ENCODE data around the gene ARMC5. TPM values are rescaled to one million over a fixed set of nuclear protein-coding genes. Genes with fewer than 3 reads are reported as not detected.

The ARMC5 gene
- total RNA-seq, 1 donor from 2014 or later: 11.5 TPM

GRCh38 chr16:31504159-31504558, 44.9 kb downstream of the ARMC5 start:
- H3K36me3 ChIP-seq (ENCODE audit: insufficient read depth, low read length): peaks cover 8% of the 10 kb centered on the region
- H3K9me3 ChIP-seq (ENCODE audit: insufficient read depth, low read depth, low read length): no peaks in the 10 kb centered on the region
- Mint-ChIP-seq H3K27ac (ENCODE audit: unreplicated experiment) (no peak overlapping the region), H3K36me3 (ENCODE audit: low read depth, unreplicated experiment) (peaks cover 5% of the 10 kb centered on the region), H3K27me3 (ENCODE audit: low read depth, unreplicated experiment) (no peaks in the 10 kb centered on the region), H3K4me1 (ENCODE audit: low read depth, unreplicated experiment) (peaks cover 22% of the 10 kb centered on the region), H3K4me3 (ENCODE audit: unreplicated experiment) (no peak overlapping the region), H3K9me3 (ENCODE audit: unreplicated experiment) (no peaks in the 10 kb centered on the region)
- peaks cover 3% of the 10 kb centered on the region for H3K4me1 ChIP-seq (ENCODE audit: insufficient read depth, low read length)
- H3K9ac ChIP-seq (ENCODE audit: low read length): no peak overlapping the region
- no peak overlapping the region for H3K4me3 ChIP-seq (ENCODE audit: insufficient read depth, low read depth, low read length)
- FAIRE-seq (no peak), DNase-seq (ENCODE audit: low read depth) (no peak)
- peaks cover 36% of the 10 kb centered on the region for H3K79me2 ChIP-seq (ENCODE audit: insufficient read depth, low read length)
- H2AFZ ChIP-seq (ENCODE audit: low read depth, low read length): no peak overlapping the region
- peaks cover 15% of the 10 kb centered on the region for H4K20me1 ChIP-seq (ENCODE audit: insufficient read depth, low read length)
- no peak for TF ChIP-seq EZH2 (IDR thresholded peaks at IDR 0.05; ENCODE audit: insufficient read depth, low read length)
- TF ChIP-seq, protein P1, sequence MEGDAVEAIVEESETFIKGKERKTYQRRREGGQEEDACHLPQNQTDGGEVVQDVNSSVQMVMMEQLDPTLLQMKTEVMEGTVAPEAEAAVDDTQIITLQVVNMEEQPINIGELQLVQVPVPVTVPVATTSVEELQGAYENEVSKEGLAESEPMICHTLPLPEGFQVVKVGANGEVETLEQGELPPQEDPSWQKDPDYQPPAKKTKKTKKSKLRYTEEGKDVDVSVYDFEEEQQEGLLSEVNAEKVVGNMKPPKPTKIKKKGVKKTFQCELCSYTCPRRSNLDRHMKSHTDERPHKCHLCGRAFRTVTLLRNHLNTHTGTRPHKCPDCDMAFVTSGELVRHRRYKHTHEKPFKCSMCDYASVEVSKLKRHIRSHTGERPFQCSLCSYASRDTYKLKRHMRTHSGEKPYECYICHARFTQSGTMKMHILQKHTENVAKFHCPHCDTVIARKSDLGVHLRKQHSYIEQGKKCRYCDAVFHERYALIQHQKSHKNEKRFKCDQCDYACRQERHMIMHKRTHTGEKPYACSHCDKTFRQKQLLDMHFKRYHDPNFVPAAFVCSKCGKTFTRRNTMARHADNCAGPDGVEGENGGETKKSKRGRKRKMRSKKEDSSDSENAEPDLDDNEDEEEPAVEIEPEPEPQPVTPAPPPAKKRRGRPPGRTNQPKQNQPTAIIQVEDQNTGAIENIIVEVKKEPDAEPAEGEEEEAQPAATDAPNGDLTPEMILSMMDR (IDR thresholded peaks at IDR 0.05; ENCODE audit: insufficient read depth, low read depth, low read length): no peak
- no peaks in the 10 kb centered on the region for H3K27me3 ChIP-seq (ENCODE audit: insufficient read depth, low read length)
- H3K27ac ChIP-seq (ENCODE audit: low read depth, low read length): no peak overlapping the region
- no peak overlapping the region for H3K4me2 ChIP-seq (ENCODE audit: low read length)

DNA sequence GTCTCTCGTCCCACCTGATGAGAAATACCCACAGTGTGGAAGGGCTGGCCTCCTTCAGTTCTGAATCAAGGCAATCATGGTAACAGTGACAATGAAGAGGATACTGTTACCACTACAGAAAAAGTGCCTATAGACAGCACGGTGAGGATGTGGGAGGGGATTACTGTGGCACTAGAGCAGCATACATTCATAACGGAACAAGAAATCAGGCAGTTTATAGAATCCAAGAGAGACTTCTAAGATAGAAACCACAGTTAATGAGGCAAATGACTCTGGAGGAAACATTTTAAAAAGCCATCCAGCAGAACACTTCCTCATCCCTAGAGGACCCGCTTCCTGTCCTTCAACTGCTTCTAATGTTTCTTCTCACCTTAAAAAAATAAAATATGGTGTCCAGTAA, 46.2 kb downstream of the ARMC5 start:
- DNase-seq (ENCODE audit: low read depth) (no peak), FAIRE-seq (no peak)
- Histone ChIP-seq H3K4me3 (ENCODE audit: insufficient read depth, low read depth, low read length) (no peak overlapping the region), H4K20me1 (ENCODE audit: insufficient read depth, low read length) (peaks cover 8% of the 10 kb centered on the region), H3K27me3 (ENCODE audit: insufficient read depth, low read length) (no peaks in the 10 kb centered on the region), H3K27ac (ENCODE audit: low read depth, low read length) (no peak overlapping the region), H3K9me3 (ENCODE audit: insufficient read depth, low read depth, low read length) (no peaks in the 10 kb centered on the region), H3K79me2 (ENCODE audit: insufficient read depth, low read length) (peaks cover 36% of the 10 kb centered on the region), H3K9ac (ENCODE audit: low read length) (no peak overlapping the region), H2AFZ (ENCODE audit: low read depth, low read length) (no peak overlapping the region), H3K4me1 (ENCODE audit: insufficient read depth, low read length) (peaks cover 3% of the 10 kb centered on the region), H3K36me3 (ENCODE audit: insufficient read depth, low read length) (peaks cover 3% of the 10 kb centered on the region), H3K4me2 (ENCODE audit: low read length) (no peak overlapping the region)
- H3K4me3 Mint-ChIP-seq (ENCODE audit: unreplicated experiment): no peak overlapping the region
- H3K27ac Mint-ChIP-seq (ENCODE audit: unreplicated experiment): no peak overlapping the region
- peaks cover 24% of the 10 kb centered on the region for H3K4me1 Mint-ChIP-seq (ENCODE audit: low read depth, unreplicated experiment)
- H3K9me3 Mint-ChIP-seq (ENCODE audit: unreplicated experiment): no peaks in the 10 kb centered on the region
- TF ChIP-seq, protein P1 (IDR thresholded peaks at IDR 0.05; ENCODE audit: insufficient read depth, low read depth, low read length): no peak
- TF ChIP-seq EZH2 (IDR thresholded peaks at IDR 0.05; ENCODE audit: insufficient read depth, low read length): no peak
- no peaks in the 10 kb centered on the region for H3K36me3 Mint-ChIP-seq (ENCODE audit: low read depth, unreplicated experiment)
- no peaks in the 10 kb centered on the region for H3K27me3 Mint-ChIP-seq (ENCODE audit: low read depth, unreplicated experiment)

DNA sequence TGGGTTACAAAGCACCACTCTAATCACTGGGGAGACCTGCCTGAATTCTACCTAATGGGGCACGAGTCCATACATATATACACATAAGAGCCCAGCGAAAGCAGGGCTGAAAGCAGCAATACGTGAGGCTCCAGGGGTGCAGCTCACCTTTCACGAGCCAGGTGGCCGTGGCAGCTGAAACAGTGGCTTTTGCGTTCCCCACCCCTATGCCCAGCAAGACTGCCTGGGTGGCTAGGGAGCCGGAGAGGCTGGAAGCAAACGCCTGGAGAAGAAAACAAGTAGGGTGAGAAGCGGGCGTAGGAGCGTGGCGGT, 48.3 kb downstream of the ARMC5 start:
- no peak for FAIRE-seq
- no peak for DNase-seq (ENCODE audit: low read depth)
- peaks cover 18% of the 10 kb centered on the region for H3K4me1 Mint-ChIP-seq (ENCODE audit: low read depth, unreplicated experiment)
- H3K9ac ChIP-seq (ENCODE audit: low read length): peak overlapping the region; percentile 98
- peaks cover 3% of the 10 kb centered on the region for H3K27me3 Mint-ChIP-seq (ENCODE audit: low read depth, unreplicated experiment)
- peak overlapping the region; percentile 91 for H3K27ac Mint-ChIP-seq (ENCODE audit: unreplicated experiment)
- H2AFZ ChIP-seq (ENCODE audit: low read depth, low read length): peak overlapping the region; percentile 79
- H3K4me3 ChIP-seq (ENCODE audit: insufficient read depth, low read depth, low read length): peak overlapping the region; percentile 90
- peaks cover 3% of the 10 kb centered on the region for H3K4me1 ChIP-seq (ENCODE audit: insufficient read depth, low read length)
- H3K36me3 Mint-ChIP-seq (ENCODE audit: low read depth, unreplicated experiment): no peaks in the 10 kb centered on the region
- no peak for TF ChIP-seq EZH2 (IDR thresholded peaks at IDR 0.05; ENCODE audit: insufficient read depth, low read length)
- TF ChIP-seq, protein P1 (IDR thresholded peaks at IDR 0.05; ENCODE audit: insufficient read depth, low read depth, low read length): no peak
- H3K9me3 ChIP-seq (ENCODE audit: insufficient read depth, low read depth, low read length): peaks cover 2% of the 10 kb centered on the region
- H4K20me1 ChIP-seq (ENCODE audit: insufficient read depth, low read length): no peaks in the 10 kb centered on the region
- H3K9me3 Mint-ChIP-seq (ENCODE audit: unreplicated experiment): no peaks in the 10 kb centered on the region
- peak overlapping the region; percentile 93 for H3K4me3 Mint-ChIP-seq (ENCODE audit: unreplicated experiment)
- H3K79me2 ChIP-seq (ENCODE audit: insufficient read depth, low read length): peaks cover 31% of the 10 kb centered on the region
- peak overlapping the region; percentile 92 for H3K27ac ChIP-seq (ENCODE audit: low read depth, low read length)
- no peaks in the 10 kb centered on the region for H3K27me3 ChIP-seq (ENCODE audit: insufficient read depth, low read length)
- peak overlapping the region; percentile 95 for H3K4me2 ChIP-seq (ENCODE audit: low read length)
- no peaks in the 10 kb centered on the region for H3K36me3 ChIP-seq (ENCODE audit: insufficient read depth, low read length)
